ENCODE results near the gene DENND1A.

GRCh38 chr9:123926941-123927340 is 3.0 kb downstream of the DENND1A start:
- TF ChIP-seq EZH2 (IDR thresholded peaks at IDR 0.05; ENCODE audit: insufficient read depth, low read length) (no peak), CTCF (IDR thresholded peaks at IDR 0.05; ENCODE audit: insufficient read depth, low read depth, low read length) (no peak)

Measured in astrocyte (in vitro differentiated cells and primary cell).